ENCODE data around the gene DNAH11.
"Not testable (repeated sequence)": the region's sequence is repeated elsewhere in the genome, so short reads cannot be mapped to it uniquely, and the experiment has no call there.

The DNAH11 gene

GRCh38 chr7:21724562-21724961 is 181.7 kb downstream of the DNAH11 start:
- DNase-seq = no peak

DNA sequence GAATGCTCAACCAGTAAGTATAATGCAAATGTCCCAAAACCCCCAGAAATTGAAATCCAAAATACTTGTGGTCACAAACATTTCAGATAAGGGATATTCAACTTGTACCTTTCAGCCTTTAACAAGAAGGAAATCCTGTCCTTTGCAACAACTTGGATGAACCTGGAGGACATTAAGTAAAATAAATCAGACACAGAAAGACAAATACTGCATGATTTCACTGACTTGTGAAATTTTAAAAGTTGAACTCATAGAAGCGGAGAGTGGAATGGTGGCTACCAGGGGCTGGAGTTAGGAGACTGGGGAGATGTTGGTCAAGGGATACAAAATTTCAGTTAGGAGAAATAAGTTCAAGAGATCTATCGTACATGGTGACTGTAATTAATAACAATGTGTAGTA is 187.6 kb downstream of the DNAH11 start:
- no peak for DNase-seq

DNA sequence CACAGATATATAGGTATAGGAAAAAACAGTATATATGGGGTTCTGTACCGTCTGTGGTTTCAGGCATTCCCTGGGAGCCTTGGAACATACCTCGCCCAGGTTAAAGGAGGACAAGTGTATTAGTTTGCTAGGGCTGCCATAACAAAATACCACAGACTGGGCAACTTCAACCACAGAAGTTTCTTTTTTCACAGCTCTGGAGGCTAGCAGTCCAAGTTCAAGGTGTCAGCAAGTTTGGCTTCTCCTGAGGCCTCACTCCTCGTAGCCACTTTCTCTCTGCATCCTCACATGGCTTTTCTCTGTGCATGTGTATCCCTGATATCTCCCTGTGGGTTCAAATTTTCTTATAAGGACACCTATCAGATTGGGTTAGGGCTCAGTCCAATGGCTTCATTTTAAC is 189.1 kb downstream of the DNAH11 start:
- no peak for DNase-seq

DNA sequence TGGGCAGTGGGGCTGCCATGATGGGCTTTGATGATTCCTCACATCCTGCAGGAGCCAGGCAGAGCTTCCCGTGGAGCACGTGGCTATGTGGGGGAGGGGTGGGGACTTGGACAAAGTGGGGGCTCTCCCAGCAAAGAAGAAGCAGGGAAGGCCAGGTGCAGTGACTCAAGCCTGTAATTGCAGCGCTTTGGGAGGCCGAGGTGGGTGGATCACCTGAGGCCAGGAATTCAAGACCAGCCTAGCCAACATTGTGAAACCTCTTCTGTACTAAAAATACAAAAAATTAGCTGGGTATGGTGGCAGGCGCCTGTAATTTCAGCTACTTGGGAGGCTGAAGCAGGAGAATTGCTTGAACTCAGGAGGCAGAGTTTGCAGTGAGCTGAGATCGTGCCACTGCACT is 190.1 kb downstream of the DNAH11 start:
- DNase-seq = not testable (repeated sequence)

DNA sequence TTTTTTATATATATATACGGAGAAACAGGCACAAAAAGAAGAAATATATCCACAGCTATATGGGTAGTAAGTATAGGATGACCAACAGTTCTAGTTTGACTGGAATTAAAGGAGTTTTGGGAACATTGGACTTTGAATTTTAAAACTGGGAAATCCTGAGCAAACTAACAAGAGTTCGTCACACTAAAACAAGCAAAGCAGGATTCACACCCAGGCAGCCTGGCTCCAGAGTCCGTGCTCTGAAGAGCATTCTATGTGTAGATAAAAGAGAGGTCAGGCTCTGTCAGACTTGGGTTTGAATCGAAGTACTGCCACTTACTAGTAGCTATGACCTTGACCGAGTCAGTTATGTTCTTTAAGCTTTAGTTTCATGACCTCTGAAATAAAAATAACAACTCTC is 191.0 kb downstream of the DNAH11 start:
- no peak for DNase-seq

- no peak for DNase-seq
Observed at GRCh38 chr7:21743493-21743892, 200.7 kb downstream of the DNAH11 start.

DNA sequence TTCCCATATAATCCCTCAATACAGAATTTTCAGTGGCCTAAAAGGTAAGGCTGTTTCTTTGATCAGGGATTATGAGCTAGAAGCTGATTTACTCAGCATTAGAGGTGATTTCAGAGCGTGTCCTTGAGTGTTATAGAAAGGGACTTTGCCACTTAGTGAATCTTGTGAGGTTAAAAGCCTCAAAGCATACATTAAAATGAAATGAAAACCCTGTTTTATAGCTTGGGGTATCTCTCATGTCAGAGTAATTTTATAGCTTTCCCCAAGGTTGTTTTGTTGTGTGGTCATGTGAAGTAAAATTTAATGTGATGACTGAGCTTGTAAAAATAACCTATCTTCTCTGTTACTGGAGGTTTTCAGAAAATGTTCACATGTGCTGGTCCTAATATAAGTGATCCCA is 204.1 kb downstream of the DNAH11 start:
- DNase-seq = no peak

GRCh38 chr7:21747806-21748205 is 205.0 kb downstream of the DNAH11 start:
- no peak for DNase-seq

GRCh38 chr7:21749378-21749777 is 206.5 kb downstream of the DNAH11 start:
- DNase-seq = no peak

DNA sequence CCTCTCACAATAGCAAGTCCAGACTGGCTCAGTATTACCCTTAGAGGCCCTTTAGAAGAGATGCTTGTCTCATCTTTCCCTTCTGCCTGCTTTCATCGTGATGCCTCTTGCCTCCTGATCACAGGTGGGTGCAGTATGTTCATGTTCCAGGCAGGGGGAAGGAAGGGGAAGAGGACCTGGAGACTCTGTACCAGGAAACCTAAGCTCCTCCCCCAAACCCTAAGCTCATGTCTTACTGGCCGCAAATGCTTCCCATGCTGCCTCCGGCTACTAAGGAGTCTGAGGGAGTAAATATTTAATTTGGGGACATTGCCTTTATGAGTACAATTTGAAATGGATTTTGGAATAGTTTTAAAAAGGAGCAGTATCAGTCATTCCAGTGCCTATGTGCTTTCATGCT is 210.2 kb downstream of the DNAH11 start:
- DNase-seq = no peak

GRCh38 chr7:21754963-21755362 is 212.1 kb downstream of the DNAH11 start:
- DNase-seq = no peak

DNA sequence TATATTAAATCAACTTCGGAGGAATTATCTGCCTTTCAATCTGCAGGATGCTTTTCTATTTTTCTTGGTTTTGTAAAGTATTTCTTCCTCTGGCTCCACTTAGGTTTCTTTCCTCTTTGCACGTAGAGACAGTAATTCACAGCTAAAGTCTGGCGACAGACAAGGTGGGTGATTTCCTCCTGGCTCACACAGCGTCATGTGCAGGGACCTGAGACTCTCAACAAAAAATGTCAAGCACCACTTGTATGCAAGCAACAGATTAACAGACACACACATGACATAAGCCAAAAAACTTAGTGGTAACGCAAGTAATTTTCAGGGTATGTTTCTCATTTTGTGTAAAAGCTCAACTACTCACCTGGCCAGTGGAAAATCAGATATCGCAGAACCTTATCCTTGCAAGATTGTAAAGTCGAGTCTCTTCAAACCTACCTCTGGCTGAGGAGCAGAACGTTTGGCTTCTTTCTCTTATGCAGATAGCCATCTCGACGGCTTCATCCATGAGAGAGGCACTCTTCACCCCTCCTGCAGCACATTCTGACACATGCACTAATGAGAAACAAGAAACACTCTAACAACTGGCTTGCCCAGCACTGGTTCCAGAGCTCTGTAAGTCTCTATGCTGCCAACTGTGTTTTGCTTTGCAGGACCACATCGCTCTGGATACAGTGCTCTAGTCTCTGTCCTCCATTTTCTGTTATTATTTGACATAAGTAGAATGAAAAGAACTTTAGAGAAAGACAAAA is 214.9 kb downstream of the DNAH11 start:
- no peak for DNase-seq

- DNase-seq = no peak
Observed at GRCh38 chr7:21758286-21758685, 215.4 kb downstream of the DNAH11 start.

DNA sequence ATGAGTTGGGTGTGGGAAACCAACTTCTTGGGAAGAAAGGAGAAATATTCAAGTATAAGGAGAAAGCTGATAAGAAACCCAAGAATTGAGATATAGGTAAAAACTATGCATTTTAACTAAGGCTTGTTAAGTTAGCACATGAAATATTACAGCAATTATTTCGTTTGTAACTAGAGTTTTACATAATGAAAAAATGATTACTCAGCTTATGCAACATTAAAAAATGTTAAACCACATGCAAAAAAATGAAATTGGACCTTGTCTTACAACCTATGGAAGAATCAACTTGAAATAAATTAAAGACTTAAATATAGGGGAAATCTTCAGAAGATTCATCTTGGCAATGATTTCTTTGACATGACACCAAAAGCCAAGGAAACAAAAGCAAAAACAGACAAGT is 219.6 kb downstream of the DNAH11 start:
- DNase-seq = no peak

- no peak for DNase-seq
Observed at GRCh38 chr7:21763818-21764217, 221.0 kb downstream of the DNAH11 start.

DNA sequence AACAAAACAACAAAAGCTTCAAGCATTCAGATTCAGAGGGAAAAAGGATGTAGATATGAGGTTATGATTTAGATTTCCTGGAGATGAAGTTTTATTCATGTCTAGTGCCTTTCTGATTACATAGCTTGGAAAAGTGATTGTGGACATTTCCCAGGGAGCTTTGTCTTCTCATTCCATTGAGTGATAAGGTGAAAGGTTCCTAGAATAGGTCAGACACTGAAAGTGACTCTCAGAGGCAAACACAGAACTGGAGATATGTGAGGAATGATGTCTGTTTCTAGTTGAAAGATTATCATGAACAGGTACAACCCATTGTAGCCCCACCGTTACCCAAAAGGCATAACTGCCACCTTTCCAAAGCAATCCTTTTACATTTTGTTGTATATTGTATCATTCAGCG is 223.4 kb downstream of the DNAH11 start:
- no peak for DNase-seq

DNA sequence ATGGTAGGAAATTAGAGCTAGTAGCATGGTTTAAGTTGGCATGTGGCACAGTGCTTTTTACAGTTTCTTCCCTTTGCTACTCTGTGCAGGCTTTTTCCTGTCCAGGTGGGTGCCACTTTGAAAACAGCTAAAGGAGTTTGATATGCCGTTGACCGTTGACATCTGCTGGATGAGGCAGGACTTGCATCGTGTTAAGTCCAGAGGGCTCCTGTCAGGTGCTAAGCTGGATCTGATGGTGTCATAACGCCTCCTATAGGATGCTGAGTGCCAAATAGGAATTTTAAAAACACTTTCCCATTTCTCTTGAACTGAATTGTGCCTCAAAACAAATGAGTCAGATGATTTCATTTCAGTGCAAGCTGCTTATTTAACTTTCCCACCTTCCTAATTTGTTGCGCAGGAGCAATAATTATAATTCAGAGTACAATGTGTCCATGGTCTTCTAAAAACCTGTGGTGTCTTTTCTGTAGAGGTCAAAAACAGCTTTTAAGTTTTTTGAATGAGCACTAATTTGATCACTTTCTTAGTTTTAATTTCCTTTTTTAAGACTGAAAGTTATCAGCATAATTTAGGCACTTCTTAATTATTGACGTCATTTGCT is 224.6 kb downstream of the DNAH11 start:
- DNase-seq = no peak

- DNase-seq = no peak
Observed at GRCh38 chr7:21768279-21768678, 225.4 kb downstream of the DNAH11 start.

GRCh38 chr7:21771266-21771665 is 228.4 kb downstream of the DNAH11 start:
- no peak for DNase-seq

DNA sequence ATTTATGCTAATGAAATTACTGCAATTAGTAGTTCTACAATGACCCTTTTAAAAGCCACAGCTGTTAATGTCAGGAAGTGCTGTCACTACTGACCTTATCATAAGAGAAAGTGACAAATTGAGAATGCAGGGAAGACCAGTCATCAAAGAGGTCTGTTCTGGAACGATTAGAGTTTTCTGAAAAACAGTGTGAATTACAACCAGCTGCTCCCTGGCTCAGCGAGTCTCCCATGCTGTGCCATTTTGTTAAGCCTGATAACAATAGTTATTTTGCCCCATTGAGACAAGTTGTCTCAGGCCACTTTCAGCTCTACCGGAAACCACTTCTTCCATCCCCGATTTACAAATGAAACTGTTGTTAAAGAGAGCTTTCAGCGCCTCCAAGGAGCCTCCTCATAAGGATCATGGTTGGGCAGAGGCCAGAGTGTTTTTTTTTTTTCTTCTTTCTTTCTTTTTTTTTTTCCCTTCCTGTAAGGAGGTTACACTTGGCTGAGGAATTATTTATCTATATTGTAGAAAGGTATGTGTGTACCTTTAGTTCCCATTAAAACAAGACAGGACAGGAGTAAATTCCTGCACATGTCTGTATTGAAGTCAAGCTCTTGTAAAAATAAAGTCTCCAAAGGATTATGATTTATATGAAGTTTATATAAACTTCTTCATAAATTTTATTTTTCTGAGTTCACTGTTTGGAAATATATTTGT is 229.2 kb downstream of the DNAH11 start:
- no peak for DNase-seq

GRCh38 chr7:21773326-21773725 is 230.5 kb downstream of the DNAH11 start:
- no peak for DNase-seq

GRCh38 chr7:21777921-21778320 is 235.1 kb downstream of the DNAH11 start:
- no peak for DNase-seq

DNA sequence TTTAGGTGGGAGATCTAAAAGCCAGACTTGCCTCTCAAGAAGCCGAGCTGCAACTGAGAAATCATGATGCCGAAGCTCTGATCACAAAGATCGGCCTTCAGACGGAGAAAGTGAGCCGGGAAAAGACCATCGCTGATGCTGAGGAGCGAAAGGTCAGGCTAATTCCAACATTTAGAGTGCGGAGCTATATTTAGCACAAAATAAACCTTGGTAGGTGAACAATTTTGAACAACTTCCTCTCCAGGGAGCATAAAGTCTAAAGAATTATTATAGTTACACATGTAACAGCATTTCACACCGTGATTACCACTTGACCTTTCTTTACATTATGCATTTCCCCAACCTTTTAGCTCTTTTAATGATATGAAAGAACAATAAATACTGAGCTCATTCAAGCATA is 236.1 kb downstream of the DNAH11 start:
- no peak for DNase-seq

DNA sequence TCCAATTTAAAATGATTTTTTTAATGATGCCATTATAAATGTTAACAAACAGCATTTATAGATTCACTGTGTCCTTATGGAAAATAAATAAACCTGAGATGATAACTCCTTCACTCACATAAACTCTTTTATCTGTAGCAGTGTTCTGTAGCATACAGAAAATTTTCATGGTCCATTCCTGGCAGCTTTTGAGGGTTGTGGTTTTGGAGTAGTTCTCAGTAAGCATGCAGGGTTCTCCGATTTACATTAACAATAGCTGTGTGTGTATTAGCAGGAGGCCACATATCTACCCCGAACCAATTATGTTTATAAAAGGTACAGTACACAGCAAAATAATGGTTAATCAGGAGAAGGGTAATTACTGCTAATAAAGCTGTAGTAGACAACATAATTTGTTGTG is 240.2 kb downstream of the DNAH11 start:
- no peak for DNase-seq

All from activated effector memory CD4-positive, alpha-beta T cell treated with Interleukin-2 at 50 U/mL for 16 hours (primary cell).